Activated CD4-positive, alpha-beta T cell treated with anti-CD3 and anti-CD28 coated beads for 24 hours (primary cell): ENCODE data around the gene DNAJC15.

Experiments
- DNase-seq, 2 donors: peaks; one replicate each; pipeline ENCODE4 v3.0.0-alpha.2; 2020; ENCODE audit warnings: low read depth in 2 of 2

DNAJC15 gene

GRCh38 chr13:43083750-43084149 is 60.4 kb downstream of the DNAJC15 start:
- no peak for DNase-seq

GRCh38 chr13:43085545-43085944 is 62.2 kb downstream of the DNAJC15 start:
- no peak for DNase-seq

DNA sequence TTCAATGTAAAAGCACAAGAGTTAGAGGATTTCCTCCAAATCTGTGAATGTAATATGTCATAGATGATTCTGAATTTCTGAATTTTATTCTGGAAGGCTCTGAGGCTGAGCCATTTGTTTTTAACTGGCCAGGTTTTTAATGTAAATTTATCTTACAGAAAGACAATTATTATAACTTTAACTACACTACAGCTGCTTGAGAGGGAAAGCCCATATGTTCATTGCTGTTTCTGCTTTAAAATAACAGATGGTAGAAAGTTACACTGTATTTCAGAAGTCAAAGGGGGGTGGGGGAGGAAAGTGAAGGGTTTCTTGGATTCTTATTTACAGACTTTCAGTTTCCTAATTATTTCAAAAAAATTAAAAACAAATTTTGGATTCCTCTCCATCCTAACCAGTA is 62.8 kb downstream of the DNAJC15 start:
- no peak for DNase-seq

DNA sequence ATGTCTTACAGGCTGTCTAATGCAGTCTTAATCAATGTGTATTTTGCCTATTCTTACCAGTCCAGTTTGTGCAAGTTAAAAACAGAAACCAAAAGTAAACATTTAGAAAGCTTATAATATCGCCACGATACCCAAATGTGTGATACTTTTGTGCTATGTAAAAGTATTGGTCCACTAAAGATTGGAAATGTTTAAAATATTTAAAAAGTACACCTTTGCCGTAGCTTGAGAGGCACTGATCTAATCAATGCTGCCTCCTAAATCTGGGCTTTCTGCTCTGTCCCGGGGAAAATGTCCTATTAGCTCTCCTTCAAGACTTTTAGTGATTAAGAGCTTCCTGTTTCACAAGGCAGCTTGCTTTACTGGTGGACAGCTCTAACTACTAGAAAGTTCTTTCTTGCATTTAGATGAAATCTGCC is 64.7 kb downstream of the DNAJC15 start:
- no peak for DNase-seq

GRCh38 chr13:43089912-43090498 is 66.6 kb downstream of the DNAJC15 start:
- DNase-seq, result no peak

GRCh38 chr13:43094901-43095300 is 71.5 kb downstream of the DNAJC15 start:
- no peak for DNase-seq

DNA sequence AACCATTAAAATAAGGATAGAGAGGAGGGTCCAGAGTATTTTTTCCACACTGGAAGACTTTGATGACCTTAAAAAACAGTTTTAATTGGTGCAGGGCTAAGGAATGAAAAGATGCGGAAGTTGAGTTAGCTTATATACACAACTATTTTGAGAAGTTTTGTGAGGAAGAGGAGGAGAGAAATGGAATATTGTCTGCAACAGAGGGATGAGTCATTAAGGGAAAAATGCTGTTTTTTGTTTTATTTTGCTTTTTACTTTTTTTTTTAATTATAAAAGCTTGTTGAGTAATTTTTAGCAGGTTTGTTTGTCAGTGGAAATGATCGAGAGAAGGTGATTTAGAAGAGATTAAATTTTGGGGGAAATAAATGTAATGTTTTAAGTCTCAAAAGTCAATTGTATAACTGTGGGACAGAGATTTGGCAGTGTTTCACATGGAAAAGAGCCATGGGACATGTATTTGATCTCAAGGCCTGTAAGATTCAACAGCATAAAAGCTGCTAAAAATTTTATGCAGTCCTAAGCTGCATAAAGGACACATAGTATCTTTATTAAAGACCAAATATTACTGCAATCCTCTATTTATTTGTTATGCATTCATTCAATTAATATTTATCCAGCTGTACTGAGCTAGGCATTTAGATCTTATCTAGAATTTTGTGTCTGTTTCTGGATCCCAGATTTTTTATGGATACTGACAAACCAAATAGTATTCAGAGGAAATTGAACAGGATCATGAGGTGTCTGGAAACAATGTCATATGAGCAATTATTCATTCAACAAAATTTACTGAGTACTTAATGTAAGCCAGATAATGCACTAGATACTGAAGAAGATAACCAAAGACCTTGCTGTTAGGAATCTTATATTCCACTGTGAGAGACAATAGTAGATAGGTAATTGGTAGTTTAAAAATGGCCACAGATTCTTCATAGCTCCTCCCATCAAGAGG is 72.7 kb downstream of the DNAJC15 start:
- DNase-seq, result no peak

DNA sequence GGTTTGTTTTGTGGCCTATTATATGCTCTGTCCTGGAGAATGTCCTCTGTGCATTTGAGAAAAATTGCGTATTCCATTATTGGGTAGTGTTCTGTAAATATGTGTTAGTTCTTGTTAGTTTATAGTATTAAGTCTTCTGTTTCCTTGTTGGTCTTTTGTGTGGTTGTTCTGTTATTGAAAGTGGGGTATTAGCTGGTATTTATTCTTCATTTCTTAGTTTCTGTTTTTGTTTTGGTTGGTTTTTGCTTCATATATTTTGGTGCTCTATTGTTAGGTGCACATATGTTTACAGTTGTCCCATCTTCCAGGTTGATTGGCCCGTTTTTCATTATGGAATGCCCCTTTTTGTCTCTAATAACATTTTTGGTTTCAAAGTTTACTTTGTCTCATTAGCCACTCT is 77.3 kb downstream of the DNAJC15 start:
- no peak for DNase-seq

GRCh38 chr13:43102304-43102703 is 78.9 kb downstream of the DNAJC15 start:
- DNase-seq, result no peak

DNA sequence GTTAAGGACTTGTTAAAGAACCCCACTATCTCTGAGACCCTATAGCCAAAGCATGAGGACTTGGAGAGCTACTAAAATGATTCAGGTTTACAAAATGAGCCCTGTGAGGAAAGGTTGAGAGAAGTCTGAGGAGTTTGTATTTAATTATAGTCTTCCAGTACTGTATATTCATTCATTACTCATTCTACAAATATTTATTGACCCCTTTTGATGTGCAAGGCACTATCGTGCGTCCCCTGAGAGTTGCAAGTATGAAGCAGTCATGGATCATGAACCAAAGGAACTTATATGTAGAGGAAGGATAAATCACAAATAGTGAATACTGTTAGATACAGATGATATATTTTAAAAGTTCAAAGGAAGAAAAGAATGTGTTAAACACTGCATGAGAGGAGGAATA is 84.4 kb downstream of the DNAJC15 start:
- DNase-seq, result no peak

GRCh38 chr13:43110036-43110435 is 86.7 kb downstream of the DNAJC15 start:
- DNase-seq, result no peak

DNA sequence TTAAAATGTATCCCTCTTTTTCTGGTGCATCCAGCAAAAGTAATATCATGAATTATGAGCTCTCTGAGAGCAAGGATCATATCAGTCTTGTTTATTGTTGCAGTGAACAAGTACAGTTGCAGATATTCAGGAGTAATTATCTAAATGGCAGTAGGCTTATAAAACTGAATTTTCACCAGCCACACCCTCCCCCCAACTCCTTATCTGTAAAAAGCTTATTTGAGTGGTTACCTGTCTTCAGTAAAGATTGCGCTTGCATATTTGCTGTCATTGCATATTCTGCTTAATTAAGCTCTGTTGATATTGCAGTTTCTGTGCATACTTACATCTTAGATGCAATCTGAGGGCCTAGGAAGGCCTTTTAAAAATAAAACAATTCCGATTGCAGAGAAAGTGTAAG is 87.3 kb downstream of the DNAJC15 start:
- DNase-seq, result no peak

DNA sequence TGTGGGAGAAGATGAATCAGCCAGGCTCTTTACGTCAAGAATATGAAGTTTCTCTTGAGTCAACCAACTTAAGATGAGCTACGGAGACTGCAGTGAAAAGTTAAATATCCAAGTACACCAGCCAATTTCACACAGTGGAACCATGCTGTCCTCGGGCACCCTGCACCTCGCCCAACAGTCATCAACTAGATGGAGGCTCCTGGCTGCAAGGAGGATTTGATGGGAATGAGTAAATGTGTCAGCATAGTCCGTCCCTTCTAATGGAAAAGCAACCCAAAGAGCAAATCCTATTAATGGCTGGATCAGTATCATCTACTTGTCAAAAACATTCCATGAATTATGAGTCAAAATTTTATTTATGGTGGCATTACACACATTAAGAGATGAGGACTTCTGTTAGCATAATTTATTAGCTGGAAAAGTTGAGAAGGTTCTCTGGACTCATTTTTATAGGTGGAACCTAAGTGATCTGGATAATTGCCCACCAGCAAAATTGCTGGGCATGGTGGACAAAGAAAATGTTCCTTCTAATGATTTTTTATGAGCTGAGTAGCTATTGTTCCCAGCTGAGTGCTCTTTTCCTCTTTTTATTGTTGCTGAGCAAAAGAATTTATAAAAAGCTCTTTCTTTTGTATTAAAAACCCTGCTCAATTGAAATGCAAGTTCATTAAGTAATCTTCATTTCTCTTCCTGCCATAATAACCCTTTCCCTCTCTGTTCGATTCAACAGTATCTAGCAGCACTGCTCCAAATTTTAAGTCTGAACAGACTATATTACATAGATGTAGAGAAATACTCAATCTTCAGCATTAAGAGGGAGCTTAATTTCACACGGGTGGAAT is 88.4 kb downstream of the DNAJC15 start:
- DNase-seq, result no peak

DNA sequence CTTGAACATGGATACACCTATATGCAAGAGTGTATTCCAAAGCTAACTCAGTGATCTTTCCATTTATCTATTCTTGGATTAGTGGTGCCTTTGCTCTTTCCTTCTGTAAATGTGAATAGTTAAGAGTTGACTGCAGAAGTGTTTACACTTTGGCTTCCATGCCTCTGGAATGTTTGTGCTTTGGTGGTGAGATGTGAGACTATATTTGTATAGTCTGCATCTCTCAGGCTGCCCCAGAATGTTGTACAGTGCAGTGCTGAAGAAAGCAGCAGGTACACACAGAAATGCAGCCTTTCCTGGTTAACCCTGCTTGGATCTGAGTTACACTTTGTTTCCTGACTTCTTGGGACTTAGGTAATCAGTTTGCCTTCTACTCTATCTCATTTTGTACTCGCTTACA is 90.2 kb downstream of the DNAJC15 start:
- DNase-seq, result no peak

GRCh38 chr13:43114504-43114903 is 91.1 kb downstream of the DNAJC15 start:
- no peak for DNase-seq

DNA sequence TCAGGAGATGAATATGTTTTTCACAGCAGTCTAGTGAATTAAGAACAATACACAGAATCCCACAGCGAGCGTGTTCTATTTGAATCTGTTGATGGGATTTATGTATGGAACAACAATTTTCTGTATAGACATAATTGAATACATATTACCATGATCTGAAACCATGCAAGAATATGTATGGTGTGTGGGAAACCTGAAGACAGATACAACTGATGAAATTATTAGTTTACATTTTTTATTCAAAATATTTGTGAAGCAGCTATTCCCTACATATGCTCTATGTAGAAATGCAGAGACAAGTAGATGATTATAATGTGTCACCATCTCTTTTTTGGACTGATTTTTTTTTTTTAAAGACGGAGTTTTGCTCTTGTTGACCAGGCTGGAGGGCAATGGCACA is 91.8 kb downstream of the DNAJC15 start:
- DNase-seq, result no peak

- no peak for DNase-seq
Observed at GRCh38 chr13:43116242-43116641, 92.9 kb downstream of the DNAJC15 start.

DNA sequence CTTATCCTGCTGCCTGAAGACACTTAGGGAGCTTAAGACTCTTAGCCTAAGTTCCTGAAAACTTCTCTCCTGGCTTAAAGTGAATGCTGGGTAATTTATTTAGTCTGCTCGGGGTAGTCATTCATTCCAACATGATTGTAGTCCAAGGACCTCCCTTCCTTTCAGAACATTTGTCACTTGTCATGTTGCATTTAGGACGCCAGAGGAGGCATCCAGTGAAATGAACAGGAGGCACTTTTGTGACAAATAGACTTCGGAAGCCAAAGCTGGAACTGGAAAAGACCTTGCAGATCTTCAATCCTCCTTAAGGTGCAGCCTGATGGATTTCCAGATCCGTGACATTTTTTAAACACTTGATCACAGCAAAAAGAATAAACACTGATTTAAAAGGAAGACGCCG is 95.1 kb downstream of the DNAJC15 start:
- DNase-seq, result no peak

GRCh38 chr13:43119206-43119605 is 95.8 kb downstream of the DNAJC15 start:
- DNase-seq, result no peak

DNA sequence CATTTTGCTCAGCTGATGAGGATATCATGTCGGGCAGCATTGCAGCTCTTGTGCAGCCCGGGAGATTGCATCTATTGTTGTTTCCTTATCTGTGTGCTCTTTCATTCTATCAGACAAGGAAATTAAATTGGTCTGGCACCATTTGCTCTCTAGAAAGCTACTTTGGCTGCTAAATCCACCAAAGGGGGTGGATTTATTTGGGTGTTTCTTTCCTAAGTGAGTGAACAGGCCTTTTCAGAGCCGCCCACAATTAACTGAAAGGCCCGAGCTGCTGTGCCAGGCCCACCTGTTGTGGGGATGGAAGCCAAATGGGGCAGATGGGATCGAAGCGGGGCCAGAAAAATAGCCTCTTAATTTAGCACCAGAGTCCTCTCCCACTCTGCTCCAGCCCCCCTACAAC is 99.4 kb downstream of the DNAJC15 start:
- no peak for DNase-seq

DNA sequence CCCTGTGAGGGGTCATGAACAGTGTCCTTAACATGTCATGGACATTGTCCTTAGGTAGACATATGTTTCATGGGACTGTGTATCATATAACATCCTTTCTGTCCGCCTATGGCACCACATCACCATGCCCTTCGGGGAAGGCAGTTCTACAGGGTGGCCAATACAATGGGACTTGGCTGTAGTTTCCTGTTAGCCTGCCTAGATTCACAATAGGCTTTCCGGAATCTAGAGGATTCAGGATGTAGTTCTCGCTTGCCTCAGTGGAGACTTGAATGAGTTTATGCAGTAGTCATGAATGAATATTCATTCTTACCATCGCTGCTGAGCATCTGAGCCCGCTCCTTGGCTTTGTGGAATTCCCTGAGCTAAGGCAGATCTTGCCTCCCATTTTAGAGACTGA is 100.5 kb downstream of the DNAJC15 start:
- DNase-seq, result no peak

GRCh38 chr13:43124490-43124889 is 101.1 kb downstream of the DNAJC15 start:
- no peak for DNase-seq
